DLD1 (cell line): ENCODE results near the gene SPIRE2.

ENCODE experiments used
- in situ Hi-C: cut with HindIII; loops from 2 replicates; pipeline ENCODE4 v1.10.0; 2017; ENCODE audit warnings: low sequenced_read_pairs

The SPIRE2 gene

DNA sequence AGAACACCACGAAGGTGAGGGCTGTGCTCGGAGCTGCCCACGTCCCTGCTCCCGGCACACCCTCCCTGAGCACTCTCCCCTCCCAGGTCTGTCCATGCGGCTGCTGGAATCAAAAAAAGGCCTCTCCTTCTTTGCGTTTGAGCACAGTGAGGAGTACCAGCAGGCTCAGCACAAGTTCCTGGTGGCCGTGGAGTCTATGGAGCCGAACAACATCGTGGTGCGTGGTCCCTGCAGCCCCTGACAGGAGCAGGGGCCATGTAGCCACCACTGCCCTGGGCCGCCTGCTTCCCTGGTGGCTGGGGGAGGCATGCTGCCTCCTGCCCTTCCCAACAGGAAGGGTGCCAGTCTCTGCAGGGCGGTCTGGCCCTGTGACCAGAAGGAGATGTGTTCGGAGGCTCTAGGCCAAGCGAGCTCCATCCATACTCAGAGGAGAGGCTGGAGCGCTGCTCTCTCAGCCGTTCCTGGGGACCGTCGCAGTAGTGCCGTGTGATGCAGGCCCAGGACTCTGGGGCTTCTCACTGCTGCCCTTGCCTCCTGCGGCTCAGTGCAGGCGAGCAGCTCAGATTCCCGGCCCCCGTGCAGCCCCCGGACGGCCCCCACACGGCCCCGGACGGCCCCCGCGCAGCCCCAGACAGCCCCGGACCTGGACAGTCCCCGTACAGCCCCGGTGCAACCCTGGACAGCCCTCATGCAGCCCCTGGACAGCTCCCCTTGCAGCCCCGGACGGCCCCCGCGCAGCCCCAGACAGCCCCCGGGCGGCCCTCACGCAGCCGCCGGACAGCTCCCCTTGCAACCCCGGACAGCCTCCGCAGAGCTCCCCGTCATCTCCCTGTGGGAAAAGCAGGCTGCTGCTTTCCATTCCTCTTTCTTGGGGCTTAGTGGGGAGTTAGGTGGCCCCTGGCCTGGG lies 65.6 kb downstream of the SPIRE2 start:
- in situ Hi-C loops = no loop called here

DNA sequence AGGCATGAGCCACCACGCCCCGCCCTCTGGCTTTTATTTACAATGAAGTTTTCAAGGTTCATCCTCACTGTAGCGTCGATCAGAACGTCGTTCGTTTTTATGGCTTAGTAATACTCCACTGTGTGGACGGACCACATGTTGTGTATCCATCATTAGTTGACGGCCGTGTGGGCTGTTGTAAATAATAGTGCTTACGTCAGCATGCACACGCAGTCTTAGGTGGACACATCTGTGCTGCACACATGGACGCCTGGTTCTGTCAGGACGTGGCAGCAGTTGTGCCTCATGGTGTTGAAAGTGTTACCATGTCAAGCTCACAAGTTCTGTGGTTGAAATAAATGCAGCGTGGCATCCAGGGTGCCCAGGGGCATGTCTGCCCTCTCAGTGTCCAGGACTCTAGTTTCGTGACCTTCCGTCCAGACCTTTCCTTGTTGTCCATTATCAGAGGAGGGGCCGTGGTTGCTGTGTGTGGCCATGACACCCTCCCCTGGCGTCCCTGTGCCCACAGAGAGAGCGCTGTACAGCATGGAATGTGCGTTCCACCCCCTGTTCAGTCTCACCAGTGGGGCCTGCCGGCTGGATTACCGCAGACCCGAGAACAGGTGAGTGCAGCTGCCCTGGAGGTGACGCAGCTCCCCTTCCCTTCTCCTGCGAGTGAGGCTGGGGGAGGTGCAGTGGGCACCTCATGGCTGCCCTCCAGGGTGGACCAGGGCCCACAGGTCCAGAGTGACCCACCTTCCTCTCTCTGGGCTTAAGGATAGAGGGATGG lies 67.4 kb downstream of the SPIRE2 start:
- in situ Hi-C loops = no loop called here

- in situ Hi-C loops = no loop called here
Observed at GRCh38 chr16:89897204-89897603, 68.9 kb downstream of the SPIRE2 start.

DNA sequence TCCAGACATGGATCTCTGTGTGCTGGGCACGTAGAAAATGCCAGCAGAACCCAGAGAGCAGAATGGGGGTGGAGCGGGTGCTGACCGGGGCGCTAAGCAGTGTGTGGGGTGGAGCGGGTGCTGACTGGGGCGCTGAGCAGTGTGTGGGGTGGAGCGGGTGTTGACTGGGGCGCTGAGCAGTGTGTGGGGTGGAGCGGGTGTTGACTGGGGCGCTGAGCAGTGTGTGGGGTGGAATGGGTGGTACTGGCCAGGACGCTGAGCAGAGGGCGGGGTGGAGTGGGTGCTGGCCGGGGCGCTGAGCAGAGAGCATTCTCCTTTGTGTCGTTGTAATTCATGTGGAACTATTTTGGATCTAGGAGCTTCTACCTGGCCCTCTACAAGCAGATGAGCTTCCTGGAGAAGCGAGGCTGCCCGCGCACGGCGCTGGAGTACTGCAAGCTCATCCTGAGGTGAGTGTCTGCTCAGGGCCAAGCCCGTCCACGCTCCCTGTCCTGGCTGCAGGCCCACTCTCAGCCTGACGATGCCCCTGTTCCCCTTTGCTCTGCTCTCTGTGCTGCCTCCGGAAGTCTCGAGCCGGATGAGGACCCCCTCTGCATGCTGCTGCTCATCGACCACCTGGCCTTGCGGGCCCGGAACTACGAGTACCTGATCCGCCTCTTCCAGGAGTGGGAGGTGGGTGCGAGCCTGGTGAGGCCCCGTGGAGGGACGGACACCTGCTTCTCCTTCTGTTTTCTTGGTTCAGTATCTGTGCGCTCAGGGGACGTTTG lies 70.1 kb downstream of the SPIRE2 start:
- in situ Hi-C loops = no loop called here

- in situ Hi-C loops = no loop called here
Observed at GRCh38 chr16:89899879-89900481, 71.7 kb downstream of the SPIRE2 start.

GRCh38 chr16:89900885-89901284 lies 72.6 kb downstream of the SPIRE2 start:
- in situ Hi-C loops = no loop called here

- in situ Hi-C loops = no loop called here
Observed at GRCh38 chr16:89902980-89903379, 74.7 kb downstream of the SPIRE2 start.

DNA sequence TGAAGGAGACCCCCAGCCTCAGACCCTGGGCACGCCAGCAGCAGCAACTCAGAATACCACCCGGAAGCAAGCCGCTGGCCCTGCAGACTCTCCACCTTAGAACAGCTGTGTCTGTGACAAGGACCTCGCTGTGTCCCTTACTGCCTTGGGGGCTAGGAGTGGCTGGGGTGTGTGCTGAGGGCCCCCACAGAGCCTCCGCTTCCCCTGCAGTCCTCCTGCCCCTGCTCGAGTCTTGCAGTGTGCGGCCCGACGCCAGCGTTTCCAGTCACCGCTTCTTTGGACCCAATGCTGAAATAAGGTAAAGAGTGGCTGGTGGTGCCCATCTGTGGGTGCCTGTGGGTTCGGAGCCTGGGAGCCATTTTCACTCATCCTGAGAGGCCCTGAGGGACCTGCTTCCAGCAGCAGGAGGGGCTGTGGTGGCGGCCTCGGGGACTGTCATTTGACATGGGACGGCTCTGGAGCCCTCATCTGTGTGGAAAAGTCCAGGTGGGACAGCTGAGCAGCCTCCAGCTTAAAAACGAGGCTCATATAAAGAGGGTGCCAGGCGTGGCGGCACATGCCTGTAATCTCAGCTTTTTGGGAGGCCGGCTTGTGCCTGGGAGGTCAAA lies 75.7 kb downstream of the SPIRE2 start:
- in situ Hi-C loops = no loop called here

DNA sequence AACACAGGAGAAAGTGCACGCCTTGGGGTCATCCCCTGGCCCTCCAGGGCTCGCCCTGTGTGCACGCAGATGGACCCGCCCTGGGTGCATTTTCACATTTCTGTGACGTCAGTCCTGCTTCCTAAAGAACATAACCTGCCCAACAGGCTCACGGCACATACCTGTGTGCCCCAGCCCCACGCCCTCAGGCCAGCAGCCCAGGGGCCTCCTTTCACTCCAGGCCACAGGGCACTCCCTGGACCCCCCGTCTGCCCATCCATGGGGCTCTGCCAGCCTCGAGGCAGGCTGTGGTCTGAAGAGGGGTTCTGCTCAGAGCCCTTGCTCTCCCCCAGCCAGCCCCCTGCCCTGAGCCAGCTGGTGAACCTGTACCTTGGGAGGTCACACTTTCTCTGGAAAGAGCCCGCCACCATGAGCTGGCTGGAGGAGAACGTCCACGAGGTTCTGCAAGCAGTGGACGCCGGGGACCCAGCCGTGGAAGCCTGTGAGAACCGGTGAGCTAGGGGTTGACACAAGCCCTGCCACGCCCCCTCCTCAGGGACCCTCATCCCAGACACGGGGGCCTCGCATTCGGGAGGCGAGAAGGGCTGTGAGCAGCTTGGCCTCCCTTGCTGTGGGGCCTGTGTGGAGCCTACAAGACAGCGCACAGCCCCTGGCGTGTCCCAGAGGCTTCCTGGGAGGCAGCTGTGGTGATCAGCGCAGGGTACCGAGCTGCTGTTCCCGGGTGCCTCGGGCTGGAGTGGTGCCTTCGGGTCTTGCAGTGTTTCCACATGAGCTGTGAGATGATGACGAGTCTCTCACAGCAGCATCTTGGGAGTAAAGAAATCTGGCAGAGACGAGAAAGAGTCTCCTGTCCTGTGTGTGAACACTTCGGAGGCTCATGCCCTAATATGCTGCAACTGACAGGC lies 76.6 kb downstream of the SPIRE2 start:
- in situ Hi-C loops = no loop called here

DNA sequence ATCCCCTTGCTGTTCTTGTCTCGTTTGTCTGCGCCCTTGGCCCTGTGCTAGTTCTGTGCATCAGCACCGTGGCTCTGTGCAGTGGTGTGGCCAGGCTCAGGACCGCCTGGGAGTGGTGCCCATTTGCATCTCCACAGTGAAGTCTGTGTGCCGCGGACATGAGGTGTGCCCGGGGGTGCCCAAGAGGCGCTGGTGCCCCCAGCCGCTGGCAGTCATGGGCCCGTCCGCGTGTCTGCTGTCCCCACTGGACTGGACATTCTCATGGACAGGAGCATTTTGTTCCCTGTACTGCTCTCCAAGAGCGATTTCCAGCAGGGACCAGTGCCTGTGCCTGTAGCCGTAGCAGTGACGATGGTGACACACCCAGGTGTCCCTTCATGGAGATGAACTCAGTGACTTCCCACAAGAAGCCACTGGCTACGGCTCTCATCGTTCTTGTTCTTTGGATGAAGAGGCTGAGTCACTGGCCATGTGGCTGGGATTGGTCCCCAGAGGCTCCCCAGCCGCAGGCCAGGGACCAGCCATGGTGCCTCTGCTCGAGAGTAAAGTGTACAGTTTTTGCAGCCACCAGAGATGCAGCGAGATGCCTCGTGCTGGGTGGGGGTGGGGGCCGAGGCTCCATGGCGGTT lies 77.3 kb downstream of the SPIRE2 start:
- in situ Hi-C loops = no loop called here

DNA sequence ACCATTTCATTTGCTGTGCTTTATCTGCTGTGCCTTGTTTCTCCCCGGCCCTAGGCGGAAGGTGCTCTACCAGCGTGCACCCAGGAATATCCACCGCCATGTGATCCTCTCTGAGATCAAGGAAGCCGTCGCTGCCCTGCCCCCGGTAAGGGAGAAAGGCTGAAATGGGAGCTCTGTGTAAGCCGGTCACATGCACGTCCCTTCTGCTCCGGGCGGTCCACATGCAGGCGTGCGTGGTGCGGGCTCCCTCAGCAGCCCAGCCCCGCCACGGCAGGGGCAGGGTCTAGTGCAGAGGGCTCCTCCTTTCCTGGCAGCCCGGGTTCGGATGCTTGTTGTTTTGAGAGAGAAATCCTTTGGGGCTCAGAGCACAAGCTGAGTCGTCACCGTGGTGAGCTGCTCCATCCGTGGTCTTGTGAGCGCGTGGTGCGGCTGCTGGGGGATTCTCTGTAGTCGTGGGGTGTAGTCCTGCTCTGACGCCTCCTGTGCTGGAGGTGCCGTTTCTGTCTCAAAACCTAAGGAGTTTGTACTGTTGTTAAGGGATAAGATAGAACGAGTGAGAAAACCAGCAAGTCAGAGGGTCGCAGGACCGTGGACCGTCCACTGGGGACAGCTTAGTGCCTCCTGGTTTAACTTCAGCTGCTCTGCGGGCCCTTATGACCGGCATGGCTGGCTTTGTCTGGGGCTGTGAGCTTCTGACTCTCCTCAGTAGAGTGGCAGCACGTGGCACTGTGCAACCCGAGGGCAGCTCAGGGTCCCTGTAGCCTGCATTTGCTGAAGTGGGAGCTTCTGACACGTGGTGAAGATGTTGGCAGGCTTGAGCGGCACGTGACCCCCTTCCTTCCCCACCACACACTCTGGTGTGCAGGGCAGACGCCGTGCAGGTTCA lies 78.1 kb downstream of the SPIRE2 start:
- in situ Hi-C loops = no loop called here

GRCh38 chr16:89907055-89907814 lies 79.0 kb downstream of the SPIRE2 start:
- in situ Hi-C loops = no loop called here

DNA sequence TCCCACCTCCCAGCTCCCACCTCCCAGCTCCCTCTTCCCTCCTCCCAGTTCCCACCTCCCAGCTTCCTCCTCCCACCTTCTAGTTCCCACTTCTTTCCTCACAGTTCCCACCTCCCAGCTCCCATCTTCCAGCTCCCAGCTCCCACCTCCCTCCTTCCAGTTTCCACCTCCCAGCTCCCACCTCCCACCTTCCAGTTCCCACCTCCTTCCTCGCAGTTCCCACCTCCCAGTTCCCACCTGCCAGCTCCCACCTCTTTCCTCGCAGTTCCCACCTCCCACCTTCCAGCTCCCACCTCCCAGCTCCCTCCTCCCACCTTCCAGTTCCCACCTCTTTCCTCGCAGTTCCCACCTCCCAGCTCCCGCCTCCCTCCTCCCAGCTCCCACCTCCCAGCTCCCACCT lies 80.0 kb downstream of the SPIRE2 start:
- in situ Hi-C loops = no loop called here

GRCh38 chr16:89909777-89910716 lies 81.8 kb downstream of the SPIRE2 start:
- in situ Hi-C loops = no loop called here

- in situ Hi-C loops = no loop called here
Observed at GRCh38 chr16:89910717-89911354, 82.6 kb downstream of the SPIRE2 start.

- in situ Hi-C loops = no loop called here
Observed at GRCh38 chr16:89911375-89911774, 83.1 kb downstream of the SPIRE2 start.
